Neural cell (in vitro differentiated cells): Measurements from ENCODE around the gene NKAIN2. TPM values are rescaled to one million over a fixed set of nuclear protein-coding genes. Genes with fewer than 3 reads are reported as not detected.

ENCODE experiments used
- H2AFZ ChIP-seq: fragments of 200-600, 300-800 bp; sonication (generic), shearing (Covaris generic); 2 replicates; pipeline ENCODE4 v1.6.0; 2014; ENCODE audit warnings: low read depth, mild to moderate bottlenecking, antibody characterized with exemption, low read length, moderate library complexity
- H3F3A ChIP-seq: fragments of 200-600 bp; shearing (Covaris generic); 2 replicates; pipeline ENCODE4 v1.6.1; 2016; ENCODE audit warnings: mild to moderate bottlenecking, moderate library complexity, mixed read lengths, antibody characterized with exemption, low read length; ENCODE audit not compliant: insufficient read depth, poor library complexity, severe bottlenecking
- H3K27ac ChIP-seq: fragments of 200-600, 300-800 bp; sonication (generic), shearing (Covaris generic); 2 replicates; pipeline ENCODE4 v1.5.1; 2014; ENCODE audit warnings: mild to moderate bottlenecking, low read length, moderate library complexity
- H3K27me3 ChIP-seq: fragments of 300-800, 200-600 bp; sonication (generic), shearing (Covaris generic); 2 replicates; pipeline ENCODE4 v1.6.0; 2014; ENCODE audit warnings: mild to moderate bottlenecking, low read depth, low read length, moderate library complexity; ENCODE audit not compliant: insufficient read depth
- H3K36me3 ChIP-seq: fragments of 300-800, 200-600 bp; sonication (generic), shearing (Covaris generic); 2 replicates; pipeline ENCODE4 v1.5.1; 2014; ENCODE audit warnings: mild to moderate bottlenecking, antibody characterized with exemption, low read length, moderate library complexity; ENCODE audit not compliant: insufficient read depth
- H3K4me2 ChIP-seq: fragments of 300-800, 200-600 bp; sonication (generic), shearing (Covaris generic); 2 replicates; pipeline ENCODE4 v1.6.0; 2014; ENCODE audit warnings: mild to moderate bottlenecking, low read length
- H3K4me3 ChIP-seq: fragments of 300-800, 200-600 bp; sonication (generic), shearing (Covaris generic); 2 replicates; pipeline ENCODE4 v1.5.1; 2014; ENCODE audit warnings: mild to moderate bottlenecking, low read length, moderate library complexity
- H3K79me2 ChIP-seq: fragments of 200-600 bp; shearing (Covaris generic); replicated peaks from 2 replicates; pipeline ENCODE4 v1.6.0; 2014; ENCODE audit warnings: mild to moderate bottlenecking, low read length, moderate library complexity; ENCODE audit not compliant: insufficient read depth
- H3K9ac ChIP-seq: fragments of 300-800, 200-600 bp; sonication (generic), shearing (Covaris generic); 2 replicates; pipeline ENCODE4 v1.6.1; 2016; ENCODE audit warnings: mild to moderate bottlenecking, low read length, mixed read lengths
- H3K9me2 ChIP-seq: fragments of 200-600 bp; shearing (Covaris generic); 2 replicates; pipeline ENCODE4 v1.6.1; 2016; ENCODE audit warnings: mild to moderate bottlenecking, low read length, mixed read lengths; ENCODE audit not compliant: insufficient read depth
- H3K9me3 ChIP-seq: fragments of 200-600, 300-800 bp; sonication (generic), shearing (Covaris generic); 2 replicates; pipeline ENCODE4 v1.6.1; 2016; ENCODE audit warnings: mild to moderate bottlenecking, mixed run types, low read length, moderate library complexity, mixed read lengths
- H4K20me1 ChIP-seq: fragments of 200-600 bp; shearing (Covaris generic); 2 replicates; pipeline ENCODE4 v1.6.1; 2016; ENCODE audit warnings: mild to moderate bottlenecking, mixed run types; ENCODE audit not compliant: insufficient read depth
- EP300 ChIP-seq: fragments of 450-650 bp; conservative IDR thresholded peaks from 2 replicates; pipeline ENCODE4 v1.6.1; 2014; ENCODE audit warnings: antibody characterized with exemption, mild to moderate bottlenecking, moderate library complexity; ENCODE audit not compliant: poor library complexity, severe bottlenecking
- EZH2 ChIP-seq: fragments of 200-600, 300-800 bp; shearing (Covaris generic), sonication (generic); IDR thresholded peaks from 2 replicates; pipeline ENCODE4 v1.6.1; 2014; ENCODE audit warnings: antibody characterized with exemption, low read length, borderline replicate concordance, mild to moderate bottlenecking; ENCODE audit not compliant: insufficient read depth, poor library complexity, severe bottlenecking
- MXI1 ChIP-seq: fragments of 450-650 bp; conservative IDR thresholded peaks from 2 replicates; pipeline ENCODE4 v1.6.1; 2014; ENCODE audit warnings: antibody characterized with exemption, mild to moderate bottlenecking; ENCODE audit not compliant: poor library complexity, severe bottlenecking
- POLR2AphosphoS5 ChIP-seq: IDR thresholded peaks from 2 replicates; pipeline ENCODE4 v1.6.1; 2012
- RAD21 ChIP-seq: fragments of 450-650 bp; conservative IDR thresholded peaks from 2 replicates; pipeline ENCODE4 v1.6.1; 2014; ENCODE audit warnings: antibody characterized with exemption, mild to moderate bottlenecking, moderate library complexity
- SMC3 ChIP-seq: fragments of 450-650 bp; conservative IDR thresholded peaks from 2 replicates; pipeline ENCODE4 v1.6.1; 2014; ENCODE audit warnings: antibody characterized with exemption, mild to moderate bottlenecking, moderate library complexity; ENCODE audit not compliant: poor library complexity
- TAF1 ChIP-seq: IDR thresholded peaks from 2 replicates; pipeline ENCODE4 v1.6.1; 2012; ENCODE audit warnings: low read depth
- polyA plus RNA-seq: library from polyadenylated mRNA; depleted of rRNA; stranded (reverse); fragments of >200 nt; gene quantifications from 2 replicates; pipeline ENCODE4 v1.2.3, GENCODE V29; 2014
- TF ChIP-seq, protein P1 (sequence below): fragments of 450-650 bp; IDR thresholded peaks from 2 replicates; pipeline ENCODE4 v1.5.1; 2014; ENCODE audit warnings: antibody characterized with exemption, mild to moderate bottlenecking, moderate library complexity; ENCODE audit not compliant: poor library complexity, severe bottlenecking
- TF ChIP-seq, protein P2 (sequence below): IDR thresholded peaks from 2 replicates; pipeline ENCODE4 v1.6.1; 2012; ENCODE audit warnings: borderline replicate concordance

The NKAIN2 gene
- polyA plus RNA-seq, 1 donor from 2014 or later = 23.2 TPM

DNA sequence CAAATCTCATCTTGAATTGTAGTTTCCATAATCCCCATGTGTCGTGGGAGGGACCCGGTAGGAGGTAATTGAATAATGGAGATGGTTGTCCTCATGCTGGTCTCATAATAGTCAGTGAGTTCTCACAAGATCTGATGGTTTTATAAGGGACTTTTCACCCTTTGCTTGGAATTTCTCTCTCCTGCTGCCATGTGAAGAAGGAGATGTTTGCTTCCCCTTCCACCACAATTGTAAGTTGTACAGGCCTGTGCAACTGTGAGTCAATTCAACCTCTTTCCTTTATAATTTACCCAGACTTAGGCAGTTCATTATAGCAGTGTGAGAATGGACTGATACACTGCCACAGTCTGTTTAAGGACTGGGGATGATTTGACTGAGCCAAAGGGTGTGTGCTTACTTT, 44.7 kb downstream of the NKAIN2 start:
- no peak overlapping the region for H3K27ac ChIP-seq
- TF ChIP-seq EP300 (no peak), POLR2AphosphoS5 (no peak), MXI1 (no peak), EZH2 (no peak), SMC3 (no peak), RAD21 (no peak), TAF1 (no peak)
- TF ChIP-seq, protein P1, sequence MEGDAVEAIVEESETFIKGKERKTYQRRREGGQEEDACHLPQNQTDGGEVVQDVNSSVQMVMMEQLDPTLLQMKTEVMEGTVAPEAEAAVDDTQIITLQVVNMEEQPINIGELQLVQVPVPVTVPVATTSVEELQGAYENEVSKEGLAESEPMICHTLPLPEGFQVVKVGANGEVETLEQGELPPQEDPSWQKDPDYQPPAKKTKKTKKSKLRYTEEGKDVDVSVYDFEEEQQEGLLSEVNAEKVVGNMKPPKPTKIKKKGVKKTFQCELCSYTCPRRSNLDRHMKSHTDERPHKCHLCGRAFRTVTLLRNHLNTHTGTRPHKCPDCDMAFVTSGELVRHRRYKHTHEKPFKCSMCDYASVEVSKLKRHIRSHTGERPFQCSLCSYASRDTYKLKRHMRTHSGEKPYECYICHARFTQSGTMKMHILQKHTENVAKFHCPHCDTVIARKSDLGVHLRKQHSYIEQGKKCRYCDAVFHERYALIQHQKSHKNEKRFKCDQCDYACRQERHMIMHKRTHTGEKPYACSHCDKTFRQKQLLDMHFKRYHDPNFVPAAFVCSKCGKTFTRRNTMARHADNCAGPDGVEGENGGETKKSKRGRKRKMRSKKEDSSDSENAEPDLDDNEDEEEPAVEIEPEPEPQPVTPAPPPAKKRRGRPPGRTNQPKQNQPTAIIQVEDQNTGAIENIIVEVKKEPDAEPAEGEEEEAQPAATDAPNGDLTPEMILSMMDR = no peak
- TF ChIP-seq, protein P2, sequence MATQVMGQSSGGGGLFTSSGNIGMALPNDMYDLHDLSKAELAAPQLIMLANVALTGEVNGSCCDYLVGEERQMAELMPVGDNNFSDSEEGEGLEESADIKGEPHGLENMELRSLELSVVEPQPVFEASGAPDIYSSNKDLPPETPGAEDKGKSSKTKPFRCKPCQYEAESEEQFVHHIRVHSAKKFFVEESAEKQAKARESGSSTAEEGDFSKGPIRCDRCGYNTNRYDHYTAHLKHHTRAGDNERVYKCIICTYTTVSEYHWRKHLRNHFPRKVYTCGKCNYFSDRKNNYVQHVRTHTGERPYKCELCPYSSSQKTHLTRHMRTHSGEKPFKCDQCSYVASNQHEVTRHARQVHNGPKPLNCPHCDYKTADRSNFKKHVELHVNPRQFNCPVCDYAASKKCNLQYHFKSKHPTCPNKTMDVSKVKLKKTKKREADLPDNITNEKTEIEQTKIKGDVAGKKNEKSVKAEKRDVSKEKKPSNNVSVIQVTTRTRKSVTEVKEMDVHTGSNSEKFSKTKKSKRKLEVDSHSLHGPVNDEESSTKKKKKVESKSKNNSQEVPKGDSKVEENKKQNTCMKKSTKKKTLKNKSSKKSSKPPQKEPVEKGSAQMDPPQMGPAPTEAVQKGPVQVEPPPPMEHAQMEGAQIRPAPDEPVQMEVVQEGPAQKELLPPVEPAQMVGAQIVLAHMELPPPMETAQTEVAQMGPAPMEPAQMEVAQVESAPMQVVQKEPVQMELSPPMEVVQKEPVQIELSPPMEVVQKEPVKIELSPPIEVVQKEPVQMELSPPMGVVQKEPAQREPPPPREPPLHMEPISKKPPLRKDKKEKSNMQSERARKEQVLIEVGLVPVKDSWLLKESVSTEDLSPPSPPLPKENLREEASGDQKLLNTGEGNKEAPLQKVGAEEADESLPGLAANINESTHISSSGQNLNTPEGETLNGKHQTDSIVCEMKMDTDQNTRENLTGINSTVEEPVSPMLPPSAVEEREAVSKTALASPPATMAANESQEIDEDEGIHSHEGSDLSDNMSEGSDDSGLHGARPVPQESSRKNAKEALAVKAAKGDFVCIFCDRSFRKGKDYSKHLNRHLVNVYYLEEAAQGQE = no peak
- no peaks in the 10 kb centered on the region for H3K36me3 ChIP-seq

DNA sequence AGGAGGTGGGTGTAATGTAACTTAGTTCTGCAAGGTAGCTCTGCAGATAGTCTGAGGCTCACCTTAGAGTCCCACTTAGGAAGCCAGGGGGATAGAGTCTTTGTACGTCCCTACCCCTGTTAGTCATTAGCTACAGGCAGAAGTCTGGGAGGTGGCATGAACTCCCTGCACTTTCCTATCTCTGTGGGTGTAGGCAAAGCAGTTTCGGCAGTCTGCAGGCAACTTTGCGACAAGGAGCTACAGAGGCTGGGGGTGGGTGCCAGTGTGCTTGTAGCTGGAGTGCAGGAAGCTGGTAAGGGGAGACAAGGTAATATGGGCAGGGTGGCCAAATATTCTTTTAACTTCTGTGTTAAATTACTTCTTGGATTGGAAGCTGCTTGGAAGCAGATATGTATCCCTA, 45.7 kb downstream of the NKAIN2 start:
- TF ChIP-seq EZH2 (no peak), TAF1 (no peak), SMC3 (no peak), POLR2AphosphoS5 (no peak), RAD21 (no peak), EP300 (no peak), MXI1 (no peak)
- TF ChIP-seq, protein P2 = no peak
- TF ChIP-seq, protein P1 = no peak

More for the DNA sequence above, 44.7 kb downstream of the NKAIN2 start:
- H3K27me3 ChIP-seq = no peaks in the 10 kb centered on the region
- H3K4me3 ChIP-seq = no peak overlapping the region
- H3K4me2 ChIP-seq = no peak overlapping the region
- no peak overlapping the region for H3K9ac ChIP-seq
- H2AFZ ChIP-seq = no peak overlapping the region
- no peaks in the 10 kb centered on the region for H3K79me2 ChIP-seq
- H3K9me3 ChIP-seq = no peaks in the 10 kb centered on the region
- H4K20me1 ChIP-seq = no peaks in the 10 kb centered on the region
- no peaks in the 10 kb centered on the region for H3F3A ChIP-seq
- H3K9me2 ChIP-seq = no peaks in the 10 kb centered on the region

More for the DNA sequence above, 45.7 kb downstream of the NKAIN2 start:
- no peaks in the 10 kb centered on the region for H3K79me2 ChIP-seq
- no peaks in the 10 kb centered on the region for H3K27me3 ChIP-seq
- H3K9me3 ChIP-seq = no peaks in the 10 kb centered on the region
- H2AFZ ChIP-seq = no peak overlapping the region
- no peaks in the 10 kb centered on the region for H3F3A ChIP-seq
- H3K9me2 ChIP-seq = no peaks in the 10 kb centered on the region
- H3K36me3 ChIP-seq = no peaks in the 10 kb centered on the region
- H3K9ac ChIP-seq = no peak overlapping the region
- H3K4me2 ChIP-seq = no peak overlapping the region
- H3K4me3 ChIP-seq = no peak overlapping the region
- H3K27ac ChIP-seq = no peak overlapping the region
- no peaks in the 10 kb centered on the region for H4K20me1 ChIP-seq
